IgD-negative memory B cell (primary cell): Measurements from ENCODE around the gene AKT1. TPM values are rescaled to one million over a fixed set of nuclear protein-coding genes. Genes with fewer than 3 reads are reported as not detected.
A peak's percentile ranks its signal among the peaks of the same experiment; 100 is the strongest.
"Not testable (repeated sequence)": the region's sequence is repeated elsewhere in the genome, so short reads cannot be mapped to it uniquely, and the experiment has no call there.

Experiments
- H3K27ac Mint-ChIP-seq, 3 donors: one replicate each; pipeline ENCODE4 v1.8.0; 2020 to 2022; ENCODE audit warnings: mild to moderate bottlenecking in 3 of 3, mixed read lengths in 3 of 3, moderate library complexity in 1 of 3
- H3K27me3 Mint-ChIP-seq: one replicate; pipeline ENCODE4 v1.8.0; 2021; ENCODE audit warnings: mixed read lengths
- H3K36me3 Mint-ChIP-seq: one replicate; pipeline ENCODE4 v1.8.0; 2020; ENCODE audit warnings: mild to moderate bottlenecking, mixed read lengths
- H3K4me1 Mint-ChIP-seq, 3 donors: one replicate each; pipeline ENCODE4 v1.8.0; 2020 to 2022; ENCODE audit warnings: mixed read lengths in 3 of 3, mild to moderate bottlenecking in 1 of 3
- H3K4me3 Mint-ChIP-seq, 4 donors: one replicate each; pipeline ENCODE4 v1.8.0; 2020 to 2022; ENCODE audit warnings: mild to moderate bottlenecking in 4 of 4, mixed read lengths in 4 of 4, moderate library complexity in 3 of 4
- H3K9me3 Mint-ChIP-seq, 3 donors: one replicate each; pipeline ENCODE4 v1.8.0; 2020 to 2021; ENCODE audit warnings: mixed read lengths in 3 of 3, mild to moderate bottlenecking in 1 of 3
- polyA plus RNA-seq: library from polyadenylated mRNA; unstranded; fragments of 300-500 nt; fragmentation: Illumina TruSeq; gene quantifications from one replicate; pipeline ENCODE4 v1.2.3, GENCODE V29; 2021

Gene AKT1
- polyA plus RNA-seq, 1 donor from 2014 or later = 8.2 TPM

- Mint-ChIP-seq H3K9me3 (no peaks in the 10 kb centered on the region), H3K4me1 (peaks cover 6 to 24% (median 23%) of the 10 kb centered on the region in 3 donors), H3K27me3 (no peaks in the 10 kb centered on the region), H3K27ac (peak overlapping the region; percentile 73 to 96 (median 84)), H3K36me3 (peaks cover 2% of the 10 kb centered on the region), H3K4me3 (peak overlapping the region; percentile 86 to 95 (median 92))
Measured at GRCh38 chr14:104753528-104754212, 41.9 kb downstream of the AKT1 start.

- Mint-ChIP-seq H3K9me3 (no peaks in the 10 kb centered on the region), H3K4me3 (peak within 1 kb of the TSS; percentile 86 to 95 (median 92)), H3K27ac (peak within 1 kb of the TSS; percentile 73 to 96 (median 93)), H3K36me3 (peaks cover 2% of the 10 kb centered on the region), H3K27me3 (no peaks in the 10 kb centered on the region), H3K4me1 (peaks cover 6 to 24% (median 23%) of the 10 kb centered on the region in 3 donors)
Measured at GRCh38 chr14:104752735-104753527, 42.6 kb downstream of the AKT1 start, which contains the start of gene SIVA1. Gene SIVA1, plus strand, starts transcription at chr14:104753147. Its CDS starts 55 bp downstream, at chr14:104753202.

GRCh38 chr14:104752423-104752734 is 43.2 kb downstream of the AKT1 start:
- H3K4me3 Mint-ChIP-seq = peak overlapping the region; percentile 86 to 95 (median 92)
- H3K27me3 Mint-ChIP-seq = no peaks in the 10 kb centered on the region
- peaks cover 6 to 23% (median 23%) of the 10 kb centered on the region in 3 donors for H3K4me1 Mint-ChIP-seq
- H3K27ac Mint-ChIP-seq = peak overlapping the region; percentile 73 to 93 (median 90)
- H3K9me3 Mint-ChIP-seq = no peaks in the 10 kb centered on the region
- H3K36me3 Mint-ChIP-seq = peaks cover 2% of the 10 kb centered on the region

GRCh38 chr14:104751539-104752422 is 43.8 kb downstream of the AKT1 start:
- Mint-ChIP-seq H3K27ac (peak overlapping the region in 2 of 3 donors; percentile 73 to 93), H3K4me1 (peaks cover 6 to 23% (median 20%) of the 10 kb centered on the region in 3 donors), H3K36me3 (peaks cover 2% of the 10 kb centered on the region), H3K27me3 (no peaks in the 10 kb centered on the region), H3K9me3 (no peaks in the 10 kb centered on the region), H3K4me3 (peak overlapping the region; percentile 86 to 95 (median 92))

GRCh38 chr14:104750753-104751057 is 44.8 kb downstream of the AKT1 start:
- not testable (repeated sequence) for H3K36me3 Mint-ChIP-seq, H3K27ac Mint-ChIP-seq, H3K27me3 Mint-ChIP-seq, H3K9me3 Mint-ChIP-seq
- Mint-ChIP-seq H3K4me1 (peaks cover 6 to 25% (median 20%) of the 10 kb centered on the region in 3 donors), H3K4me3 (peak overlapping the region in 2 of 4 donors; percentile 58 to 75)

- H3K36me3 Mint-ChIP-seq = no peaks in the 10 kb centered on the region
- H3K27ac Mint-ChIP-seq = no peak overlapping the region
- H3K27me3 Mint-ChIP-seq = no peaks in the 10 kb centered on the region
- H3K4me3 Mint-ChIP-seq = peak overlapping the region in 2 of 4 donors; percentile 43 to 63
- H3K4me1 Mint-ChIP-seq = peaks cover 6 to 25% (median 18%) of the 10 kb centered on the region in 3 donors
- no peaks in the 10 kb centered on the region for H3K9me3 Mint-ChIP-seq
Measured at GRCh38 chr14:104750056-104750752, 45.3 kb downstream of the AKT1 start.

GRCh38 chr14:104749111-104749649 is 46.4 kb downstream of the AKT1 start:
- Mint-ChIP-seq H3K27me3 (no peaks in the 10 kb centered on the region), H3K36me3 (no peaks in the 10 kb centered on the region), H3K9me3 (no peaks in the 10 kb centered on the region), H3K4me1 (peaks cover 6 to 17% (median 14%) of the 10 kb centered on the region in 3 donors), H3K27ac (no peak overlapping the region), H3K4me3 (peak overlapping the region in 2 of 4 donors; percentile 28 to 55)

GRCh38 chr14:104747876-104748275 is 47.7 kb downstream of the AKT1 start:
- Mint-ChIP-seq H3K4me3 (no peak overlapping the region), H3K27me3 (no peaks in the 10 kb centered on the region), H3K27ac (no peak overlapping the region), H3K36me3 (no peaks in the 10 kb centered on the region), H3K4me1 (peaks cover 0 to 10% (median 4%) of the 10 kb centered on the region in 3 donors), H3K9me3 (no peaks in the 10 kb centered on the region)

- Mint-ChIP-seq H3K4me1 (peaks cover 0 to 10% (median 0%) of the 10 kb centered on the region in 3 donors), H3K36me3 (no peaks in the 10 kb centered on the region), H3K27me3 (no peaks in the 10 kb centered on the region), H3K4me3 (no peak overlapping the region), H3K9me3 (no peaks in the 10 kb centered on the region), H3K27ac (no peak overlapping the region)
Measured at GRCh38 chr14:104746934-104747481, 48.5 kb downstream of the AKT1 start.

- peaks cover 0 to 10% (median 0%) of the 10 kb centered on the region in 3 donors for H3K4me1 Mint-ChIP-seq
- H3K9me3 Mint-ChIP-seq = no peaks in the 10 kb centered on the region
- H3K36me3 Mint-ChIP-seq = no peaks in the 10 kb centered on the region
- H3K27me3 Mint-ChIP-seq = peaks cover 2% of the 10 kb centered on the region
- H3K4me3 Mint-ChIP-seq = peak overlapping the region in 1 of 4 donors; percentile 5
- no peak overlapping the region for H3K27ac Mint-ChIP-seq
Measured at GRCh38 chr14:104746071-104746545, 49.4 kb downstream of the AKT1 start.

- peaks cover 2% of the 10 kb centered on the region for H3K27me3 Mint-ChIP-seq
- H3K4me3 Mint-ChIP-seq = no peak overlapping the region
- H3K27ac Mint-ChIP-seq = no peak overlapping the region
- H3K9me3 Mint-ChIP-seq = no peaks in the 10 kb centered on the region
- peaks cover 0 to 10% (median 0%) of the 10 kb centered on the region in 3 donors for H3K4me1 Mint-ChIP-seq
- no peaks in the 10 kb centered on the region for H3K36me3 Mint-ChIP-seq
Measured at GRCh38 chr14:104745431-104745830, 50.1 kb downstream of the AKT1 start.

GRCh38 chr14:104744484-104744883 is 51.1 kb downstream of the AKT1 start:
- no peak overlapping the region for H3K4me3 Mint-ChIP-seq
- no peaks in the 10 kb centered on the region for H3K9me3 Mint-ChIP-seq
- no peaks in the 10 kb centered on the region for H3K36me3 Mint-ChIP-seq
- H3K27ac Mint-ChIP-seq = no peak overlapping the region
- H3K27me3 Mint-ChIP-seq = peaks cover 2% of the 10 kb centered on the region
- peaks cover 0 to 8% (median 0%) of the 10 kb centered on the region in 3 donors for H3K4me1 Mint-ChIP-seq

GRCh38 chr14:104743461-104744380 is 51.8 kb downstream of the AKT1 start:
- Mint-ChIP-seq H3K36me3 (no peaks in the 10 kb centered on the region), H3K9me3 (no peaks in the 10 kb centered on the region), H3K27me3 (peaks cover 2% of the 10 kb centered on the region), H3K4me1 (peaks cover 0 to 2% (median 0%) of the 10 kb centered on the region in 3 donors), H3K4me3 (peak overlapping the region in 1 of 4 donors; percentile 49), H3K27ac (no peak overlapping the region)
